ENCODE data around the gene TYMP.

The TYMP gene

GRCh38 chr22:50481045-50481439 is 48.8 kb downstream of the TYMP start:
- H3K36me3 ChIP-seq (ENCODE audit: insufficient read depth, low read length), result no peaks in the 10 kb centered on the region
- H4K20me1 ChIP-seq (ENCODE audit: insufficient read depth, low read length), result no peaks in the 10 kb centered on the region
- no peaks in the 10 kb centered on the region for H3K79me2 ChIP-seq (ENCODE audit: insufficient read depth, low read length)
- no peak overlapping the region for H3K27ac ChIP-seq (ENCODE audit: low read depth, low read length, poor library complexity, severe bottlenecking)
- H2AFZ ChIP-seq (ENCODE audit: low read length), result no peak overlapping the region
- H3K9me3 ChIP-seq (ENCODE audit: low read length), result no peaks in the 10 kb centered on the region
- no peaks in the 10 kb centered on the region for H3F3A ChIP-seq (ENCODE audit: insufficient read depth, low read length)
- peak overlapping the region; percentile 64 for H3K4me2 ChIP-seq (ENCODE audit: low read length)
- TF ChIP-seq, protein P1, sequence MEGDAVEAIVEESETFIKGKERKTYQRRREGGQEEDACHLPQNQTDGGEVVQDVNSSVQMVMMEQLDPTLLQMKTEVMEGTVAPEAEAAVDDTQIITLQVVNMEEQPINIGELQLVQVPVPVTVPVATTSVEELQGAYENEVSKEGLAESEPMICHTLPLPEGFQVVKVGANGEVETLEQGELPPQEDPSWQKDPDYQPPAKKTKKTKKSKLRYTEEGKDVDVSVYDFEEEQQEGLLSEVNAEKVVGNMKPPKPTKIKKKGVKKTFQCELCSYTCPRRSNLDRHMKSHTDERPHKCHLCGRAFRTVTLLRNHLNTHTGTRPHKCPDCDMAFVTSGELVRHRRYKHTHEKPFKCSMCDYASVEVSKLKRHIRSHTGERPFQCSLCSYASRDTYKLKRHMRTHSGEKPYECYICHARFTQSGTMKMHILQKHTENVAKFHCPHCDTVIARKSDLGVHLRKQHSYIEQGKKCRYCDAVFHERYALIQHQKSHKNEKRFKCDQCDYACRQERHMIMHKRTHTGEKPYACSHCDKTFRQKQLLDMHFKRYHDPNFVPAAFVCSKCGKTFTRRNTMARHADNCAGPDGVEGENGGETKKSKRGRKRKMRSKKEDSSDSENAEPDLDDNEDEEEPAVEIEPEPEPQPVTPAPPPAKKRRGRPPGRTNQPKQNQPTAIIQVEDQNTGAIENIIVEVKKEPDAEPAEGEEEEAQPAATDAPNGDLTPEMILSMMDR (IDR thresholded peaks at IDR 0.05; ENCODE audit: low read length), result no peak
- no peak for TF ChIP-seq EZH2 (IDR thresholded peaks at IDR 0.05; ENCODE audit: borderline replicate concordance, low read length)
- no peaks in the 10 kb centered on the region for H3K9me2 ChIP-seq (ENCODE audit: low read depth, low read length)
- peak overlapping the region; percentile 50 for H3K4me3 ChIP-seq (ENCODE audit: low read depth, low read length, poor library complexity, severe bottlenecking)
- peaks cover 18% of the 10 kb centered on the region for H3K4me1 ChIP-seq (ENCODE audit: insufficient read depth, low read length, severe bottlenecking)
- no peak overlapping the region for H3K9ac ChIP-seq (ENCODE audit: low read length)
- peaks cover 4% of the 10 kb centered on the region; the same call in 1 of the 2 replicates for H3K27me3 ChIP-seq (ENCODE audit: insufficient read depth, low read length)

DNA sequence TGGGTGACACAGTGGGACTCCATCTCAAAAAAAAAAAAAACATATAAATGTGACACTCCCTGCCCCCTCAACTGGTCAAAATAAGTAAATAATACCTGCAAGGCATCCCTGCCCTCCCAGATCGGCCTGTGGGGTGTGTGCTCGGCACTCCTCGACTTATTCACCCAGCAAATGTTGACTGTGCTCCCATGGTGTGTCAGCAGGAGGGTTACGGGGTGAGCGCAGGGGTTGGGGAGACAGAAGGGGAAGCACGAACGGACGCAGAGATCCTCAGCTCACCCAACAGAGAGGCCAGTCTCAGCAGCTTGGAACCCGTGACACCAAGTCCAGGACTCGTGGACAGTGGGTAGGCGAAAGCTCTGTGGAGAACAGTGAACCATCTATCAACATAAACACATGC is 50.1 kb downstream of the TYMP start:
- Histone ChIP-seq H3K9me2 (ENCODE audit: low read depth, low read length) (no peaks in the 10 kb centered on the region), H3K27ac (ENCODE audit: low read depth, low read length, poor library complexity, severe bottlenecking) (no peak overlapping the region), H2AFZ (ENCODE audit: low read length) (no peak overlapping the region)

DNA sequence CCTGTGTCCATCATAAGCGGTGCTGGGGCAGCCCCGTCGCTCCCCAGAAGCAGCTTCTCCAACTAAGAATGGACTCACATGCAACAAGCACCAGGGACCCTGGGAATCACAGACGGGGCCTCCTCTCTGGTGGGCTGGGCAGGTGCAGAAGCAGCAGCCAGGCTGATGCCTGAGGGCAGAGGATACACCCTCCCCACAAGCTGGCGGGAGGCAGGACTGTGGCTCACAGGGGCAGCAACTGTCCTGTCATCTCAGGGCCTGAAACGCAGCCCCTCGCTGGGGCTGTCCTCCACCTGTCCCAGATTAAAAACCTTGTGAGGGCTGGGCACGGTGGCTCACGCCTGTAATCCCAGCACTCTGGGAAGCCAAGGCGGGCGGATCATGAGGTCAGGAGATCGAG is 51.9 kb downstream of the TYMP start:
- Histone ChIP-seq H3K36me3 (ENCODE audit: insufficient read depth, low read length) (no peaks in the 10 kb centered on the region), H3K9me2 (ENCODE audit: low read depth, low read length) (no peaks in the 10 kb centered on the region), H3K4me2 (ENCODE audit: low read length) (no peak overlapping the region), H3K27ac (ENCODE audit: low read depth, low read length, poor library complexity, severe bottlenecking) (no peak overlapping the region), H4K20me1 (ENCODE audit: insufficient read depth, low read length) (no peaks in the 10 kb centered on the region), H2AFZ (ENCODE audit: low read length) (no peak overlapping the region), H3K9me3 (ENCODE audit: low read length) (no peaks in the 10 kb centered on the region), H3K79me2 (ENCODE audit: insufficient read depth, low read length) (peaks cover 11% of the 10 kb centered on the region), H3K4me3 (ENCODE audit: low read depth, low read length, poor library complexity, severe bottlenecking) (no peak overlapping the region), H3F3A (ENCODE audit: insufficient read depth, low read length) (no peaks in the 10 kb centered on the region), H3K27me3 (ENCODE audit: insufficient read depth, low read length) (peaks cover 4% of the 10 kb centered on the region; the same call in 1 of the 2 replicates), H3K4me1 (ENCODE audit: insufficient read depth, low read length, severe bottlenecking) (peaks cover 25% of the 10 kb centered on the region), H3K9ac (ENCODE audit: low read length) (no peak overlapping the region)
- TF ChIP-seq, protein P1 (IDR thresholded peaks at IDR 0.05; ENCODE audit: low read length), result no peak
- no peak for TF ChIP-seq EZH2 (IDR thresholded peaks at IDR 0.05; ENCODE audit: borderline replicate concordance, low read length)

More for the DNA sequence above, 50.1 kb downstream of the TYMP start:
- no peaks in the 10 kb centered on the region for H3F3A ChIP-seq (ENCODE audit: insufficient read depth, low read length)
- no peak overlapping the region for H3K4me3 ChIP-seq (ENCODE audit: low read depth, low read length, poor library complexity, severe bottlenecking)
- H3K4me1 ChIP-seq (ENCODE audit: insufficient read depth, low read length, severe bottlenecking), result peaks cover 24% of the 10 kb centered on the region
- no peak for TF ChIP-seq EZH2 (IDR thresholded peaks at IDR 0.05; ENCODE audit: borderline replicate concordance, low read length)
- TF ChIP-seq, protein P1 (IDR thresholded peaks at IDR 0.05; ENCODE audit: low read length), result no peak
- no peaks in the 10 kb centered on the region for H3K9me3 ChIP-seq (ENCODE audit: low read length)
- H4K20me1 ChIP-seq (ENCODE audit: insufficient read depth, low read length), result no peaks in the 10 kb centered on the region
- H3K9ac ChIP-seq (ENCODE audit: low read length), result no peak overlapping the region
- no peak overlapping the region for H3K4me2 ChIP-seq (ENCODE audit: low read length)
- H3K36me3 ChIP-seq (ENCODE audit: insufficient read depth, low read length), result no peaks in the 10 kb centered on the region
- no peaks in the 10 kb centered on the region for H3K79me2 ChIP-seq (ENCODE audit: insufficient read depth, low read length)
- H3K27me3 ChIP-seq (ENCODE audit: insufficient read depth, low read length), result peaks cover 4% of the 10 kb centered on the region; the same call in 1 of the 2 replicates

All from OCI-LY1 (cell line).